PFSK-1 (cell line): ENCODE measurements around the gene CDCP1.

Experiments used
- POLR2AphosphoS5 ChIP-seq: IDR thresholded peaks from 2 replicates; pipeline ENCODE4 v1.6.1; 2012; ENCODE audit warnings: low read depth, mild to moderate bottlenecking, control low read depth, low read length, moderate library complexity
- REST ChIP-seq, 2 experiments: IDR thresholded peaks; 2 replicates each; pipeline versions ENCODE4 v1.6.1 to v1.8.0; 2011 to 2012; ENCODE audit warnings: low read depth in 2 of 2, low read length in 2 of 2, control low read depth in 1 of 2, inconsistent platforms in 1 of 2, mild to moderate bottlenecking in 1 of 2, moderate library complexity in 1 of 2; ENCODE audit not compliant: insufficient read depth in 1 of 2
- SIN3A ChIP-seq: IDR thresholded peaks from 2 replicates; pipeline ENCODE4 v1.6.1; 2012; ENCODE audit warnings: mild to moderate bottlenecking, low read length, moderate library complexity, borderline replicate concordance; ENCODE audit not compliant: insufficient read depth
- TAF1 ChIP-seq: IDR thresholded peaks from 2 replicates; pipeline ENCODE4 v1.6.1; 2012; ENCODE audit warnings: low read length, control low read depth, borderline replicate concordance; ENCODE audit not compliant: insufficient read depth

- TF ChIP-seq POLR2AphosphoS5: no peak
- TF ChIP-seq SIN3A: no peak
- no peak for TF ChIP-seq TAF1
- no peak for TF ChIP-seq REST (IDR thresholded peaks at IDR 0.05; ENCODE audit: insufficient read depth in 1 of 2, low read depth in 2 of 2, low read length in 2 of 2)
These were observed 41.5 kb upstream of the CDCP1 start for GRCh38 chr3:45187694-45188141.
